GM12865 (cell line): Measurements from ENCODE around the gene CD34.

Experiments
- DNase-seq: peaks from one replicate; pipeline ENCODE4 v3.0.0; 2010; ENCODE audit warnings: low read depth
- H3K4me3 ChIP-seq: 2 replicates; pipeline ENCODE4 v1.5.1; 2011; ENCODE audit warnings: mild to moderate bottlenecking, low read depth, low read length, control low read depth
- TF ChIP-seq, protein P1 (sequence below): IDR thresholded peaks from 2 replicates; pipeline ENCODE4 v1.5.1; 2011; ENCODE audit warnings: low read length, control low read depth, low read depth, inconsistent platforms; ENCODE audit not compliant: insufficient read depth; ENCODE audit errors: missing control alignments

Gene CD34

DNA sequence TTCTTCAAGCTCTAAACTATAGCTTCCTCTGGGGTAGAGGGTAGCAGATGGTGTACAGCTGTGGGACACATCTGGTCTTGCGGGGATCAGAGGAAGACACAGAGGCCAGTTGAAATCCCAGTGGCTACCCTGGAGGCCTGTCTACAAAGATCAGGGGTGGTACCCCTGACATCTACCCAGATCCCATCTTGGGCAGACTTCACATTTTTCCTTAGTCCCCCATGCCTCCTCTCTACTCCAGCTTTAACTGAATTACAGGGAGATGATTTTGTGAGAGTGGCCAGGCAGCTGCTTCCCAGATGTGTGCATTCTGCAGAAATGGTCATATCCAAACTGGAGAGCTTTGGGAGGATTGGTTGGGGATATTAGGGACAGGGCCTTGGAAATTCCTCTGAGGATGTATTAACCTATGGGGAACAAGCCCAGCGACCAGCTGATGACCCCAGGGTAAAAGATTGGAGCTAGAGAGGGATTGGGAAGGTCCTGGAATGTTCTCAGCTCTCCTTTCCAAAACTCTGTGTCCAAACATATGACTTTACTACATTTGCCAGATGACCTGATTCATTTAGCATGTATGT lies 9.6 kb upstream of the CD34 start:
- no peak for DNase-seq
- TF ChIP-seq, protein P1, sequence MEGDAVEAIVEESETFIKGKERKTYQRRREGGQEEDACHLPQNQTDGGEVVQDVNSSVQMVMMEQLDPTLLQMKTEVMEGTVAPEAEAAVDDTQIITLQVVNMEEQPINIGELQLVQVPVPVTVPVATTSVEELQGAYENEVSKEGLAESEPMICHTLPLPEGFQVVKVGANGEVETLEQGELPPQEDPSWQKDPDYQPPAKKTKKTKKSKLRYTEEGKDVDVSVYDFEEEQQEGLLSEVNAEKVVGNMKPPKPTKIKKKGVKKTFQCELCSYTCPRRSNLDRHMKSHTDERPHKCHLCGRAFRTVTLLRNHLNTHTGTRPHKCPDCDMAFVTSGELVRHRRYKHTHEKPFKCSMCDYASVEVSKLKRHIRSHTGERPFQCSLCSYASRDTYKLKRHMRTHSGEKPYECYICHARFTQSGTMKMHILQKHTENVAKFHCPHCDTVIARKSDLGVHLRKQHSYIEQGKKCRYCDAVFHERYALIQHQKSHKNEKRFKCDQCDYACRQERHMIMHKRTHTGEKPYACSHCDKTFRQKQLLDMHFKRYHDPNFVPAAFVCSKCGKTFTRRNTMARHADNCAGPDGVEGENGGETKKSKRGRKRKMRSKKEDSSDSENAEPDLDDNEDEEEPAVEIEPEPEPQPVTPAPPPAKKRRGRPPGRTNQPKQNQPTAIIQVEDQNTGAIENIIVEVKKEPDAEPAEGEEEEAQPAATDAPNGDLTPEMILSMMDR = no peak
- no peak overlapping the region for H3K4me3 ChIP-seq

DNA sequence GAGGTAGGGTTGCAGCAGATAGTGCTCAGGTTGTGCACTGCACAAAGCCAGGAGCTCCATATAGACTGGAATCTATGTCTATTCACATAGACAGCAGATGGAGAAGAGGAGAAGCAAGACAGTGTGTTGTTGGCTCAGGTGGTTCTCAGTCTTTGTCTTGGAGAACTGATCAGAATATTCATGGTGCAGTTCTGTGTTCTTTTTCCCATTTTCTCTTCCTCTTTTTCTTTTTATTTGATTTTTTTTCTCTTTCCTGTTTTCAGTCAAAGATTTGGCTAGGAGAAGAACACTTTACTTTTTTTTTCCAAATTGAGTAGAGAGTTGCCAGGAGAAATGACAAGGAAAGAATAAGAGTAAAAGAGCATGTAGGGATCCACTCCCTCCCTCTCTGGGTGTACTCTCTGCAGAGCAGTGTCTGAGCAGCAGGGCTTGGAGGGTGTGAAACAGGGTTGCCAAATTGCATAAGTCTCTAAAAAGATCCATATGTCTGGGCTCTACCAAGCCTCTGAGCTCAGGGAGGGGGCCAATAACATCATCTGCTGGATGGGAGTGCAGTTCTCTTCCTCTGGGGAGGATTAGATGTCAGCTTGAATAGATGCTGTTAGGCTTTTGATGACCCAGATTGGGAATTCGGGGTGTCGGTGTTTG lies 8.7 kb upstream of the CD34 start:
- TF ChIP-seq, protein P1 = no peak
- no peak overlapping the region for H3K4me3 ChIP-seq
- no peak for DNase-seq

DNA sequence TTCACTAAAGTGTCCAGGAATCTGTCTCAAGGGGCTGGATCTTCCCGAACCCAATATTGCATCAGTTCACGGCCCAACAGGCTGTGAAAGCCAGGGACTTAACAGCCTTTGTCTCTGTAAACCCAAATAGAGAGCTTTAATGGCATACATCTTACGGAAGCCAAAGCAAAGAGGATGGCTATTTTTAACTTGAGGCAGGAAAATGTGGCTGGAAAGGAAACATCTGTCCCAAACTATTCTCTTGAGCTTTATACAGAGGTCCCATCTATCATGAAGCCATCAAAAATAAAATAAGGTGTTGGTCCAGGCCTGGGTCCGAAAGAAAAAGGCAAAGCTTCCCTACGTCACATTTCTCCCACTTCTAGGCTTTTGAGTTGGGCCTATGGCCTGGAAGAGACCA lies 7.7 kb upstream of the CD34 start:
- no peak for DNase-seq
- no peak overlapping the region for H3K4me3 ChIP-seq
- TF ChIP-seq, protein P1 = no peak

DNA sequence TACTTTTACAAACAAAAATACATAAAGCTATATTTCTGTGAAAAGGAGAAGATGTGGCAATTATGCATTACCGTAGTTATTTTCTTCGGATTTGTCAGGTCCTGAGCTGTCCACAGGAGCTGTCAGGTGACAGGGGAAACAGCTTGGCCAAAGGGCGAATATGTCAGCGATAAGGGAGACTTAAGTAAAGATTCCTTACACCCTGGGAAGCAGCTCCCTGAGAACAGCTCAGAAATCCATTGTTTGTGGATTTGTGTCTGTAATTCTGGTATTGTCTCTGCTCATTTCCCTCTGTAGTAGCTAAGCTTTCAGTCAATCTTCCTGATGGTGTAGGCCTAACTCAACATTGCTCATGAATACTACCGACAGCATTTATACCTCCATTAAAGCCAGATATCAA lies 7.1 kb upstream of the CD34 start:
- no peak overlapping the region for H3K4me3 ChIP-seq
- TF ChIP-seq, protein P1 = no peak
- no peak for DNase-seq

DNA sequence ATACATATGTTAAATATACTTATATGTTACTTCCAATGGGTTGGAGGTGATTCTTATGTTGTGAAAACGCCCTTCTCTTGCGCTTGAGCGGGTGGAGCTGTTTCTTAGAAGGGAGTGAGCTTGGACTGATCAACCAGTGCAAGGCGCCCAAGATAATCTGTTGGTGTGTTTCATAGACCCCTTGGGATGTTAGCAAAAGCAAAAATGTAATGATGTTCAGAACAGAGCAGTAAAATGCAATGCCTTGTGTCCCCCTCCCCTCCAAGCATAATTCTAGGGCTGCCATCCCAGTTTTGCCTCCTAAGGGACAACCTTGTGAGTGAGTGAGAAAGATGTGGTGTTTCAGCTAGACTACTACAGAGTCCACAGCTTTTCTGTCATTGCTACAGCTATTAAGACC lies 6.2 kb upstream of the CD34 start:
- H3K4me3 ChIP-seq = no peak overlapping the region
- TF ChIP-seq, protein P1 = no peak
- no peak for DNase-seq

DNA sequence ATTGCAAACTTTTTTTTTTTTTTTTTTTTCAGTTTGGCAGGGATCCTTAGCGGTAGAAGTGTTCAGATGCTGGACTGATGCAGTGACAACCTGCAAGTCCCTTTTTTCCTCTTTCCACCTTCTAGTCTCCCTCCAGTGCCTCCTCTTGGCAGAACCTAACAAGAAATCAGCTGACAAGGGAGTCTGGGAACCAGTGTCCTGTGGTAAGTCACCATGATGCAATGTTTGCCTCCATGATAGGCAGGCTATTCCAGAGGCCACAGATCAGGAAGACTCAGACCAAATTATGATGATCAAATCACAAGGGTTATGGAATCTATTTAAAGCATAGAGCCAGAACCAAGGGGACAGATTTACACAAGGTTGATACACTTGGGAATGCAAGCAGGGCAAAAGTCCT lies 3.0 kb upstream of the CD34 start:
- DNase-seq = no peak
- no peak overlapping the region for H3K4me3 ChIP-seq
- TF ChIP-seq, protein P1 = no peak

DNA sequence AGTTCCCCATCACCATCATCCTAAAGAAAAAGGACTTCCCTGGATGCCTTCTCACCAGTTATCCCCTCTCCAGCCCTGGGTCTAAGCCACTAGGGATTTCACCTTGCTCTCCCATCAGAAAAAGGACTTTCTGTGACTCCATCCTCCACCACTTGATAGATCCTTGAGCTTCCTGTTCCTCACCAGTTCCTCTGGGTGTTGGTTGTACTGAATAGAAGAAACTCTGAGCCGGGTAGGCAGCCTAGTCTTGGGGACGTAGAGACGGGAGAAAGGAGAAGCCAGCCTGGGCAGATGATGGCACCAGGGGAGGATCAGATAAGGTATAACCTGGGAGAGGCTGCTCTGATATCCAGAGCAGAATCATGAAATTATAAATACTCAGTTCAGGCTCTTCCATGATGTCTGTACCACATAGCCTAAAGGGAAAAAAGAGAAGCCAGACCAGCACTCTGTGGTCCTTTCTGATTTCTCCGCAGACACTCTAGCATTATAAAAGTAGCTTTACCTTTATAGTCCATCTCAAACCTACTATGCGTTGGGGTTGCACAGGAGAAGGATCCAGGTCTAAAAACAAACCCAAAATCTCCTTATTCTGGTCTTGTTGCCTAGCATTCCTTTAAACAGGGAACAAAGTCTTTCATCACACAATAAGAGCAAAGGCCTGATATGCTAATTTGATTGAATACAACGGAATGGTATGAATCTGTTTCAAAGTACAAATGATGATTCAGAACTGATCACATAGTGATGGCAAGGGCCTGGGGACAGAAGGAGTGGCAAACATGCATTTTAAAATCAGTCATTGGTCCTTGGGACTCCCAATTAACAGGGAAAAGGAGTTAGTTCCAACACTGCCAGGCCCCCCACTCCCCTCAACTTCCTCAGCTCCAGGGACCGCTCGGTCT lies 1.2 kb upstream of the CD34 start:
- DNase-seq = no peak
- TF ChIP-seq, protein P1 = no peak
- no peak overlapping the region for H3K4me3 ChIP-seq
